ENCODE results near the gene STK11IP.

GRCh38 chr2:219555956-219556355, 41.7 kb upstream of the STK11IP start:
- TF ChIP-seq CTCF (IDR thresholded peaks at IDR 0.05), result no peak
- no peak for TF ChIP-seq POLR2A (IDR thresholded peaks at IDR 0.05)

Measured in suprapubic skin (tissue), 3 donors.